ENCODE results near the gene TDRD9.

TDRD9 gene

GRCh38 chr14:104064003-104064402, 135.7 kb downstream of the TDRD9 start:
- DNase-seq = no peak
- no peak overlapping the region for H4K12ac ChIP-seq (ENCODE audit: low read depth, low read length)
- no peak overlapping the region for H3K4me2 ChIP-seq (ENCODE audit: low read length)
- no peak overlapping the region for H2BK12ac ChIP-seq (ENCODE audit: low read length)
- peaks cover 11% of the 10 kb centered on the region for H3K9me3 ChIP-seq (ENCODE audit: insufficient read depth, low read depth, low read length)
- no peaks in the 10 kb centered on the region for H3K79me2 ChIP-seq (ENCODE audit: control insufficient read depth, insufficient read depth, low read length, poor library complexity)
- no peaks in the 10 kb centered on the region for H3K79me1 ChIP-seq (ENCODE audit: low read length)
- no peak overlapping the region for H2AFZ ChIP-seq (ENCODE audit: insufficient read depth, low read length, poor library complexity)
- H3K23ac ChIP-seq (ENCODE audit: low read length) = no peak overlapping the region
- H3K4me3 ChIP-seq (ENCODE audit: low read depth, low read length) = no peak overlapping the region
- no CpG with 5 or more reads among the region's 10 CpGs for WGBS (ENCODE audit: extremely low coverage, insufficient coverage, insufficient read length)
- H2BK5ac ChIP-seq (ENCODE audit: low read depth, low read length, poor library complexity) = no peak overlapping the region
- H3K36me3 ChIP-seq (ENCODE audit: control insufficient read depth in 1 of 2, insufficient read depth in 2 of 2, low read length in 2 of 2) = no peaks in the 10 kb centered on the region
- H3K27me3 ChIP-seq (ENCODE audit: insufficient read depth, low read length) = no peaks in the 10 kb centered on the region
- H2BK120ac ChIP-seq (ENCODE audit: insufficient read depth, low read length, poor library complexity) = no peak overlapping the region
- no peak overlapping the region for H4K8ac ChIP-seq (ENCODE audit: low read depth, low read length)
- no peaks in the 10 kb centered on the region for H3K4me1 ChIP-seq (ENCODE audit: control insufficient read depth in 1 of 2, insufficient read depth in 2 of 2, low read length in 2 of 2)
- no peak overlapping the region for H3K14ac ChIP-seq (ENCODE audit: low read length)
- H2AK5ac ChIP-seq (ENCODE audit: low read length) = no peak overlapping the region
- no peak overlapping the region for H3K9ac ChIP-seq (ENCODE audit: low read length)
- no peak overlapping the region for H3K18ac ChIP-seq (ENCODE audit: low read length)
- no peak overlapping the region for H3K27ac ChIP-seq (ENCODE audit: low read depth, low read length)
- no peak overlapping the region for H3K4ac ChIP-seq (ENCODE audit: low read depth, low read length)
- H4K91ac ChIP-seq (ENCODE audit: low read depth, low read length) = no peak overlapping the region

- Histone ChIP-seq H2BK5ac (ENCODE audit: low read depth, low read length, poor library complexity) (no peak overlapping the region), H3K79me2 (ENCODE audit: control insufficient read depth, insufficient read depth, low read length, poor library complexity) (no peaks in the 10 kb centered on the region), H3K27ac (ENCODE audit: low read depth, low read length) (no peak overlapping the region), H2AFZ (ENCODE audit: insufficient read depth, low read length, poor library complexity) (no peak overlapping the region), H3K4me2 (ENCODE audit: low read length) (no peak overlapping the region), H3K4me3 (ENCODE audit: low read depth, low read length) (no peak overlapping the region), H3K36me3 (ENCODE audit: control insufficient read depth in 1 of 2, insufficient read depth in 2 of 2, low read length in 2 of 2) (no peaks in the 10 kb centered on the region), H3K4me1 (ENCODE audit: control insufficient read depth in 1 of 2, insufficient read depth in 2 of 2, low read length in 2 of 2) (no peaks in the 10 kb centered on the region), H4K91ac (ENCODE audit: low read depth, low read length) (no peak overlapping the region), H3K9ac (ENCODE audit: low read length) (no peak overlapping the region), H2AK5ac (ENCODE audit: low read length) (no peak overlapping the region), H2BK12ac (ENCODE audit: low read length) (no peak overlapping the region), H2BK120ac (ENCODE audit: insufficient read depth, low read length, poor library complexity) (no peak overlapping the region), H3K18ac (ENCODE audit: low read length) (no peak overlapping the region), H4K8ac (ENCODE audit: low read depth, low read length) (no peak overlapping the region), H3K14ac (ENCODE audit: low read length) (no peak overlapping the region), H3K9me3 (ENCODE audit: insufficient read depth, low read depth, low read length) (peaks cover 11% of the 10 kb centered on the region), H3K27me3 (ENCODE audit: insufficient read depth, low read length) (no peaks in the 10 kb centered on the region), H3K4ac (ENCODE audit: low read depth, low read length) (no peak overlapping the region), H4K12ac (ENCODE audit: low read depth, low read length) (no peak overlapping the region), H3K23ac (ENCODE audit: low read length) (no peak overlapping the region), H3K79me1 (ENCODE audit: low read length) (no peaks in the 10 kb centered on the region)
- no peak for DNase-seq
- WGBS (ENCODE audit: extremely low coverage, insufficient coverage, insufficient read length) = no CpG with 5 or more reads among the region's 5 CpGs
These were observed 138.0 kb downstream of the TDRD9 start for GRCh38 chr14:104066279-104066678.

GRCh38 chr14:104066719-104067295, 138.6 kb downstream of the TDRD9 start:
- no peak for DNase-seq
- Histone ChIP-seq H2BK12ac (ENCODE audit: low read length) (no peak overlapping the region), H4K91ac (ENCODE audit: low read depth, low read length) (no peak overlapping the region), H3K27ac (ENCODE audit: low read depth, low read length) (no peak overlapping the region), H3K79me2 (ENCODE audit: control insufficient read depth, insufficient read depth, low read length, poor library complexity) (no peaks in the 10 kb centered on the region), H3K4me3 (ENCODE audit: low read depth, low read length) (no peak overlapping the region), H2BK120ac (ENCODE audit: insufficient read depth, low read length, poor library complexity) (no peak overlapping the region), H3K27me3 (ENCODE audit: insufficient read depth, low read length) (no peaks in the 10 kb centered on the region), H2AFZ (ENCODE audit: insufficient read depth, low read length, poor library complexity) (no peak overlapping the region), H4K8ac (ENCODE audit: low read depth, low read length) (no peak overlapping the region), H3K4ac (ENCODE audit: low read depth, low read length) (no peak overlapping the region), H3K9ac (ENCODE audit: low read length) (no peak overlapping the region), H3K23ac (ENCODE audit: low read length) (no peak overlapping the region), H3K9me3 (ENCODE audit: insufficient read depth, low read depth, low read length) (peaks cover 11% of the 10 kb centered on the region), H3K18ac (ENCODE audit: low read length) (no peak overlapping the region), H2BK5ac (ENCODE audit: low read depth, low read length, poor library complexity) (no peak overlapping the region), H2AK5ac (ENCODE audit: low read length) (no peak overlapping the region), H3K79me1 (ENCODE audit: low read length) (no peaks in the 10 kb centered on the region), H3K14ac (ENCODE audit: low read length) (no peak overlapping the region), H3K36me3 (ENCODE audit: control insufficient read depth in 1 of 2, insufficient read depth in 2 of 2, low read length in 2 of 2) (no peaks in the 10 kb centered on the region), H3K4me2 (ENCODE audit: low read length) (no peak overlapping the region), H3K4me1 (ENCODE audit: control insufficient read depth in 1 of 2, insufficient read depth in 2 of 2, low read length in 2 of 2) (no peaks in the 10 kb centered on the region), H4K12ac (ENCODE audit: low read depth, low read length) (no peak overlapping the region)
- no CpG with 5 or more reads among the region's 4 CpGs for WGBS (ENCODE audit: extremely low coverage, insufficient coverage, insufficient read length)

DNA sequence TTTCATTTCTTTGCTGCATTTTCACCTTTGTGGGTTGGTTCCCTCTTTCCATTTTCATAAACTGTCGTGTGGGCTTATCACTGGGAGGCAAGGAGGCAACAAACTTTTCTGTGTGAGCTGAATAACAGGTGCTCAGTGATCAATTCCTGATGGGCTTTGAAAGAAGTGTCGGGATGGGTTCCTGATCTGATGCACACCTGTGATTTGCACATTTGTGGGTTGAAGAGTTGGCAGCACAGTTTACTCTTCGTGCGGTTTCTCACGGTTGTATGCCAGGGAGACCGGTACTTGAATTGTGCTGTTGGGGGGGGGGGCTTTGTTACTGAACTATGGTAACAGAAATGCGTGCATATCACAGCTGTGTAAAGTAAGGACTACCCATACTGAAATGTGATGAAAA, 141.3 kb downstream of the TDRD9 start:
- H3K23ac ChIP-seq (ENCODE audit: low read length) = no peak overlapping the region
- no peak overlapping the region for H2BK120ac ChIP-seq (ENCODE audit: insufficient read depth, low read length, poor library complexity)
- no peak overlapping the region for H4K12ac ChIP-seq (ENCODE audit: low read depth, low read length)
- no peak overlapping the region for H4K91ac ChIP-seq (ENCODE audit: low read depth, low read length)
- no peaks in the 10 kb centered on the region for H3K79me2 ChIP-seq (ENCODE audit: control insufficient read depth, insufficient read depth, low read length, poor library complexity)
- no CpG with 5 or more reads among the region's 7 CpGs for WGBS (ENCODE audit: extremely low coverage, insufficient coverage, insufficient read length)
- no peak overlapping the region for H3K4me3 ChIP-seq (ENCODE audit: low read depth, low read length)
- H2BK5ac ChIP-seq (ENCODE audit: low read depth, low read length, poor library complexity) = no peak overlapping the region
- H3K4me2 ChIP-seq (ENCODE audit: low read length) = no peak overlapping the region
- no peak overlapping the region for H3K27ac ChIP-seq (ENCODE audit: low read depth, low read length)
- no peaks in the 10 kb centered on the region for H3K4me1 ChIP-seq (ENCODE audit: control insufficient read depth in 1 of 2, insufficient read depth in 2 of 2, low read length in 2 of 2)
- no peak overlapping the region for H3K9ac ChIP-seq (ENCODE audit: low read length)
- H3K4ac ChIP-seq (ENCODE audit: low read depth, low read length) = no peak overlapping the region
- no peak overlapping the region for H3K14ac ChIP-seq (ENCODE audit: low read length)
- no peaks in the 10 kb centered on the region for H3K79me1 ChIP-seq (ENCODE audit: low read length)
- H3K36me3 ChIP-seq (ENCODE audit: control insufficient read depth in 1 of 2, insufficient read depth in 2 of 2, low read length in 2 of 2) = no peaks in the 10 kb centered on the region
- DNase-seq = no peak
- no peak overlapping the region for H2BK12ac ChIP-seq (ENCODE audit: low read length)
- no peak overlapping the region for H3K18ac ChIP-seq (ENCODE audit: low read length)
- H3K27me3 ChIP-seq (ENCODE audit: insufficient read depth, low read length) = no peaks in the 10 kb centered on the region
- no peak overlapping the region for H2AK5ac ChIP-seq (ENCODE audit: low read length)
- no peak overlapping the region for H2AFZ ChIP-seq (ENCODE audit: insufficient read depth, low read length, poor library complexity)
- H3K9me3 ChIP-seq (ENCODE audit: insufficient read depth, low read depth, low read length) = peaks cover 13% of the 10 kb centered on the region
- H4K8ac ChIP-seq (ENCODE audit: low read depth, low read length) = no peak overlapping the region

All from trophoblast cell (in vitro differentiated cells and primary cell).